B cell (primary cell): ENCODE results near the gene ANK3. TPM values are rescaled to one million over a fixed set of nuclear protein-coding genes. Genes with fewer than 3 reads are reported as not detected.

Experiments used
- ATAC-seq: fragments of 200-7000 bp; cut with Tn5 transposase; one replicate; pipeline ENCODE4 v1.10.0; 2021; ENCODE audit warnings: low read depth, mild to moderate bottlenecking, moderate number of reproducible peaks, moderate library complexity
- CTCF ChIA-PET: fragments of 350-600 bp; sonication (Branson Sonifier 250); formaldehyde crosslinking; loops from one replicate; lab custom pipeline; 2021; ENCODE audit warnings: antibody characterized with exemption, inconsistent platforms; lab: Charles Lee
- POLR2A ChIA-PET: fragments of 350-600 bp; sonication (Branson Sonifier 250); formaldehyde crosslinking; loops from one replicate; lab custom pipeline; 2021; ENCODE audit warnings: antibody characterized with exemption; lab: Charles Lee
- DNase-seq: peaks from one replicate; pipeline ENCODE4 v3.0.0; 2013
- H2AFZ ChIP-seq: 2 replicates; pipeline ENCODE4 v1.6.1; 2012; ENCODE audit warnings: mild to moderate bottlenecking, low read depth, low read length; ENCODE audit not compliant: insufficient read depth, poor library complexity, severe bottlenecking
- H3K27ac ChIP-seq, 2 donors: 1 replicate in 1 of 2; 2 replicates in 1 of 2; pipeline ENCODE4 v1.5.1; 2012 to 2013; ENCODE audit warnings: low read length in 2 of 2, mild to moderate bottlenecking in 2 of 2, moderate library complexity in 1 of 2
- H3K27me3 ChIP-seq, 4 experiments: fragments of 200-600 bp in 1 of 4; sonication (generic) in 1 of 4; replicated peaks in 1 of 4; 1 replicate in 2 of 4; 2 replicates in 2 of 4; pipeline versions ENCODE4 v1.6.1 to v1.7.0; 2013 to 2016; ENCODE audit warnings: low read length in 3 of 4, mild to moderate bottlenecking in 2 of 4, mixed read lengths in 1 of 4, moderate library complexity in 1 of 4; ENCODE audit not compliant: insufficient read depth in 4 of 4, control insufficient read depth in 3 of 4; ENCODE audit errors: control extremely low read depth in 1 of 4
- H3K36me3 ChIP-seq, 2 experiments: replicated peaks in 1 of 2; 1 replicate in 1 of 2; 2 replicates in 1 of 2; pipeline versions ENCODE4 v1.6.1 to v1.7.1; 2013; ENCODE audit warnings: low read length in 1 of 2; ENCODE audit not compliant: insufficient read depth in 2 of 2, control insufficient read depth in 1 of 2; ENCODE audit errors: control extremely low read depth in 1 of 2, extremely low read depth in 1 of 2
- H3K4me1 ChIP-seq, 2 donors: fragments of 200-600 bp in 1 of 2; sonication (generic) in 1 of 2; 1 replicate in 1 of 2; 2 replicates in 1 of 2; pipeline versions ENCODE4 v1.5.1 to v1.6.1; 2013 to 2017; ENCODE audit warnings: low read length in 2 of 2; ENCODE audit not compliant: control insufficient read depth in 2 of 2, insufficient read depth in 2 of 2
- H3K4me2 ChIP-seq: replicated peaks from 2 replicates; pipeline ENCODE3; 2012; ENCODE audit warnings: mild to moderate bottlenecking, low read depth, low read length; ENCODE audit not compliant: poor library complexity, severe bottlenecking
- H3K4me3 ChIP-seq, 5 experiments: fragments of 200-600 bp in 1 of 5; sonication (generic) in 1 of 5; 1 replicate in 3 of 5; 2 replicates in 2 of 5; pipeline versions ENCODE4 v1.5.1 to v1.7.0; 2011 to 2016; ENCODE audit warnings: low read length in 4 of 5, mild to moderate bottlenecking in 4 of 5, low read depth in 2 of 5, control low read depth in 1 of 5, moderate library complexity in 1 of 5; ENCODE audit not compliant: insufficient read depth in 1 of 5; ENCODE audit errors: control extremely low read depth in 1 of 5, extremely low read depth in 1 of 5
- H3K79me2 ChIP-seq: fragments of 200-600 bp; sonication (generic); one replicate; pipeline ENCODE4 v1.6.0; 2016; ENCODE audit warnings: low read length; ENCODE audit not compliant: control insufficient read depth, insufficient read depth
- H3K9ac ChIP-seq: fragments of 200-600 bp; sonication (generic); 2 replicates; pipeline ENCODE4 v1.6.1; 2017; ENCODE audit warnings: mild to moderate bottlenecking, low read length, moderate library complexity
- H3K9me3 ChIP-seq, 3 donors: one replicate each; pipeline versions ENCODE4 v1.6.1 to v1.7.1; 2013; ENCODE audit warnings: low read length in 2 of 3; ENCODE audit not compliant: control insufficient read depth in 2 of 3, insufficient read depth in 1 of 3; ENCODE audit errors: control extremely low read depth in 1 of 3
- H4K20me1 ChIP-seq: 2 replicates; pipeline ENCODE4 v1.6.0; 2012; ENCODE audit warnings: mild to moderate bottlenecking, low read length; ENCODE audit not compliant: insufficient read depth, control insufficient read depth, poor library complexity, severe bottlenecking
- H3K27ac Mint-ChIP-seq: one replicate; pipeline ENCODE4 v1.8.0; 2021; ENCODE audit warnings: mixed read lengths
- H3K27me3 Mint-ChIP-seq: one replicate; pipeline ENCODE4 v1.8.0; 2021; ENCODE audit warnings: mixed read lengths
- H3K4me1 Mint-ChIP-seq: one replicate; pipeline ENCODE4 v1.8.0; 2021; ENCODE audit warnings: mixed read lengths
- H3K4me3 Mint-ChIP-seq: one replicate; pipeline ENCODE4 v1.8.0; 2021; ENCODE audit warnings: mixed read lengths
- H3K9me3 Mint-ChIP-seq: one replicate; pipeline ENCODE4 v1.8.0; 2022; ENCODE audit warnings: mixed read lengths; ENCODE audit not compliant: insufficient read depth
- EZH2 ChIP-seq: IDR thresholded peaks from 2 replicates; pipeline ENCODE4 v1.6.1; 2012; ENCODE audit warnings: borderline replicate concordance, low read depth, mild to moderate bottlenecking, moderate library complexity, low read length; ENCODE audit not compliant: insufficient read depth, poor library complexity, severe bottlenecking
- WGBS: methylation state at CpG from one replicate; pipeline ENCODE4 v1.1.5; 2013; ENCODE audit warnings: missing lambda C conversion rate; ENCODE audit not compliant: insufficient coverage; 5-methylcytosine and 5-hydroxymethylcytosine counted together
- intact Hi-C: fragments of 100-400 bp; cut with micrococcal nuclease; formaldehyde crosslinking; loops from one replicate; pipeline ENCODE4 v1.10.0; 2022
- polyA plus RNA-seq: library from polyadenylated mRNA; depleted of rRNA; stranded (reverse); fragments of >200 nt; gene quantifications from 2 replicates; pipeline ENCODE4 v1.2.3, GENCODE V29; 2012
- total RNA-seq, 2 donors: library from RNA; stranded (reverse); fragments of 120-200 nt in 1 of 2; gene quantifications; 1 replicate in 1 of 2; 2 replicates in 1 of 2; pipeline versions ENCODE4 v1.2.3 to v1.2.4, GENCODE V29; 2013 to 2022
- TF ChIP-seq, protein P1 (sequence below): fragments of 200-600 bp; IDR thresholded peaks from one replicate; pipeline ENCODE4 v1.8.0; 2022; ENCODE audit warnings: antibody characterized with exemption, mild to moderate bottlenecking

ANK3 gene
- total and polyA plus RNA-seq, 2 donors (not counting 1 experiment from before 2014, with no cell fraction given) = 4.9 to 21.6 TPM

DNA sequence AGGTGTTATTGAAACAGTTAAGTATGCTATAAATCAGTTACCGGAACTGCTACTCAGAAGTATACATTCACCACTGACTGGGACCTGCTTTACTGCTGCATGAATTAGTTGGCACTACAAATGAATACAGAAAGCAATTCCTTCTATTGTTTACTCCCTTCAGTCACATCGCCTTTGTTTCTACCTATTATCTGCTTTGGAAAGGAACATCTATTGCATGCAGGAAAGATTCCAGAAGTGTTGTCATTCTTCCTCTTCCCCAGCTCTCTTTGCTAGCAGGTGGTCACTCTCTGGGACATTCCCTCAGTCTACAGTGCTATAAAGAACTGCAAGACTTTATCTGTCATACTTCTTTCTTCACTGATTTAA, 131.3 kb downstream of the ANK3 start:
- Histone ChIP-seq H3K4me2 (no peak overlapping the region), H3K9me3 (no peaks in the 10 kb centered on the region), H3K4me3 (no peak overlapping the region), H2AFZ (no peak overlapping the region), H3K36me3 (peaks cover 0 to 3% of the 10 kb centered on the region in 2 experiments), H3K79me2 (no peaks in the 10 kb centered on the region), H3K9ac (no peak overlapping the region), H4K20me1 (no peaks in the 10 kb centered on the region), H3K4me1 (peaks cover 0 to 10% of the 10 kb centered on the region in 2 donors), H3K27me3 (no peaks in the 10 kb centered on the region), H3K27ac (no peak overlapping the region)
- DNase-seq = no peak
- no peak for ATAC-seq
- TF ChIP-seq EZH2 = no peak
- TF ChIP-seq, protein P1, sequence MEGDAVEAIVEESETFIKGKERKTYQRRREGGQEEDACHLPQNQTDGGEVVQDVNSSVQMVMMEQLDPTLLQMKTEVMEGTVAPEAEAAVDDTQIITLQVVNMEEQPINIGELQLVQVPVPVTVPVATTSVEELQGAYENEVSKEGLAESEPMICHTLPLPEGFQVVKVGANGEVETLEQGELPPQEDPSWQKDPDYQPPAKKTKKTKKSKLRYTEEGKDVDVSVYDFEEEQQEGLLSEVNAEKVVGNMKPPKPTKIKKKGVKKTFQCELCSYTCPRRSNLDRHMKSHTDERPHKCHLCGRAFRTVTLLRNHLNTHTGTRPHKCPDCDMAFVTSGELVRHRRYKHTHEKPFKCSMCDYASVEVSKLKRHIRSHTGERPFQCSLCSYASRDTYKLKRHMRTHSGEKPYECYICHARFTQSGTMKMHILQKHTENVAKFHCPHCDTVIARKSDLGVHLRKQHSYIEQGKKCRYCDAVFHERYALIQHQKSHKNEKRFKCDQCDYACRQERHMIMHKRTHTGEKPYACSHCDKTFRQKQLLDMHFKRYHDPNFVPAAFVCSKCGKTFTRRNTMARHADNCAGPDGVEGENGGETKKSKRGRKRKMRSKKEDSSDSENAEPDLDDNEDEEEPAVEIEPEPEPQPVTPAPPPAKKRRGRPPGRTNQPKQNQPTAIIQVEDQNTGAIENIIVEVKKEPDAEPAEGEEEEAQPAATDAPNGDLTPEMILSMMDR = no peak
- ChIA-PET CTCF (interaction anchor here (1.7 kb wide), 1 partner anchor 20 kb away, joined by 5 read pairs; no protein-coding TSS in a partner anchor), POLR2A (no interaction called here)
- Mint-ChIP-seq H3K4me3 (no peak overlapping the region), H3K27me3 (no peaks in the 10 kb centered on the region), H3K9me3 (no peaks in the 10 kb centered on the region), H3K27ac (no peak overlapping the region), H3K4me1 (peaks cover 6% of the 10 kb centered on the region)
- intact Hi-C loops = no loop called here
- 100% methylated on average over 1 of the region's 2 CpGs for WGBS

DNA sequence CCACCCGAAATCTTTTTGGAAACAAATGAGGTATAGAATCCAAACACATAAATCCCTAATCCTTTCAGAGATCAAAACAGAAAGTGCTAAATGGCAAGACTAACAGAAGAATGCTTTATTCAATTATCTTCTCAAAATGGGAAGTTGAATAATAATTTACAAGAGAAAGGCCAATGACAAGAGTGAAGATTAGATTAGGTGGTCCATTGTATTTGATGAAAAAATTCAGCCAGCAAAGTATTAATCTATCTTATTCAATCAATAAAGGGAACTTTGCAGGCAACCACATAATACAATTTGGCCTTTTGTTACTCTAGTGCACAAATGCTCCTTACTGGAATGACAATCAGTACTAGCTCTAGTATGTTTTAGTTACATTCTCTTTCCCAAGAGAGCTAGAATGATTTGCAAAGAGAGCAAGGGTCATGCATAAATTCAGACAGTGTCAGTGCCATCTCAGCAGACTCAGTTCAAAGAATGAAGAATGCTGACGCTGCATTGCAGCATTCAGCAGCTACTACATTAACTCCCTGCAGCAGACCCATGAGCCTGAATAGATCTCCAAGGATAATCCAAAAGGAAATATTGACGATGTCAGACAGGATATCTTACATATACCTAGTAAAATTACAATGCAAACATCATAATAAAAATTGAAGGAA, 131.8 kb downstream of the ANK3 start:
- no peak overlapping the region for H2AFZ ChIP-seq
- no peak for TF ChIP-seq EZH2
- TF ChIP-seq, protein P1 = no peak
- H3K27ac ChIP-seq = no peak overlapping the region
- peaks cover 0 to 10% of the 10 kb centered on the region in 2 donors for H3K4me1 ChIP-seq
- Mint-ChIP-seq H3K4me3 (no peak overlapping the region), H3K9me3 (no peaks in the 10 kb centered on the region), H3K4me1 (peaks cover 6% of the 10 kb centered on the region), H3K27ac (no peak overlapping the region), H3K27me3 (no peaks in the 10 kb centered on the region)
- H3K79me2 ChIP-seq = no peaks in the 10 kb centered on the region
- no peak overlapping the region for H3K4me3 ChIP-seq
- DNase-seq (no peak), ATAC-seq (no peak)
- ChIA-PET CTCF (interaction anchor here (1.7 kb wide), 1 partner anchor 20 kb away, joined by 5 read pairs; no protein-coding TSS in a partner anchor), POLR2A (no interaction called here)
- intact Hi-C loops = no loop called here
- no peaks in the 10 kb centered on the region for H3K27me3 ChIP-seq
- H3K9ac ChIP-seq = no peak overlapping the region
- H3K9me3 ChIP-seq = no peaks in the 10 kb centered on the region
- peaks cover 0 to 3% of the 10 kb centered on the region in 2 experiments for H3K36me3 ChIP-seq
- 100% methylated on average over 1 of the region's 3 CpGs for WGBS
- H3K4me2 ChIP-seq = no peak overlapping the region
- no peaks in the 10 kb centered on the region for H4K20me1 ChIP-seq
